HT1080 (cell line): ENCODE measurements around the gene DTNBP1. TPM values are rescaled to one million over a fixed set of nuclear protein-coding genes. Genes with fewer than 3 reads are reported as not detected.

Experiments used
- DNase-seq: peaks from one replicate; pipeline ENCODE4 v3.0.0-alpha.2; 2015; ENCODE audit warnings: low read depth
- total RNA-seq: library from RNA; depleted of rRNA; stranded (reverse); fragments of >200 nt; shearing (Covaris generic); gene quantifications from 2 replicates; pipeline ENCODE4 v1.2.3, GENCODE V29; 2014

Gene DTNBP1
- total RNA-seq, 1 experiment from 2014 or later: 11.9 TPM

- DNase-seq: no peak
Measured at GRCh38 chr6:15626878-15627674, 35.8 kb downstream of the DTNBP1 start.

- DNase-seq: no peak
Measured at GRCh38 chr6:15626160-15626559, 36.7 kb downstream of the DTNBP1 start.

GRCh38 chr6:15623276-15624116 lies 39.3 kb downstream of the DTNBP1 start:
- peak; percentile 5 for DNase-seq

- no peak for DNase-seq
Measured at GRCh38 chr6:15622045-15622740, 40.6 kb downstream of the DTNBP1 start.

GRCh38 chr6:15621203-15622044 lies 41.4 kb downstream of the DTNBP1 start:
- peak; percentile 4 for DNase-seq

GRCh38 chr6:15620611-15621010 lies 42.2 kb downstream of the DTNBP1 start:
- DNase-seq: no peak

GRCh38 chr6:15619330-15619729 lies 43.5 kb downstream of the DTNBP1 start:
- no peak for DNase-seq

GRCh38 chr6:15618685-15619084 lies 44.1 kb downstream of the DTNBP1 start:
- DNase-seq: no peak

GRCh38 chr6:15616261-15616660 lies 46.6 kb downstream of the DTNBP1 start:
- DNase-seq: no peak

GRCh38 chr6:15615802-15616201 lies 47.0 kb downstream of the DTNBP1 start:
- no peak for DNase-seq

GRCh38 chr6:15614277-15614676 lies 48.6 kb downstream of the DTNBP1 start:
- no peak for DNase-seq

GRCh38 chr6:15608396-15608795 lies 54.4 kb downstream of the DTNBP1 start:
- DNase-seq: peak; percentile 92

GRCh38 chr6:15607603-15608002 lies 55.2 kb downstream of the DTNBP1 start:
- no peak for DNase-seq

- DNase-seq: no peak
Measured at GRCh38 chr6:15606347-15606746, 56.5 kb downstream of the DTNBP1 start.

GRCh38 chr6:15604843-15605242 lies 58.0 kb downstream of the DTNBP1 start:
- DNase-seq: no peak

GRCh38 chr6:15602154-15602553 lies 60.7 kb downstream of the DTNBP1 start:
- no peak for DNase-seq

GRCh38 chr6:15598273-15598798 lies 64.5 kb downstream of the DTNBP1 start:
- DNase-seq: no peak

- DNase-seq: no peak
Measured at GRCh38 chr6:15596186-15596896, 66.5 kb downstream of the DTNBP1 start.

GRCh38 chr6:15595461-15596173 lies 67.2 kb downstream of the DTNBP1 start:
- no peak for DNase-seq
